Esophagus squamous epithelium (tissue), 5 donors: ENCODE measurements around the gene RNF151. TPM values are rescaled to one million over a fixed set of nuclear protein-coding genes. Genes with fewer than 3 reads are reported as not detected.

Experiments
- DNase-seq: peaks from one replicate; lab custom pipeline; 2025; lab: John Stamatoyannopoulos, UW
- H3K27ac ChIP-seq, 4 donors: fragments of 200-600 bp; sonication (generic); one replicate each; pipeline ENCODE4 v1.5.1; 2016 to 2019; ENCODE audit warnings: mild to moderate bottlenecking in 1 of 4
- H3K27me3 ChIP-seq, 4 donors: fragments of 200-600 bp; sonication (generic); 1 replicate in 3 of 4; 2 replicates in 1 of 4; pipeline versions ENCODE4 v1.5.1 to v1.6.0; 2017 to 2021; ENCODE audit warnings: antibody characterized with exemption in 1 of 4
- H3K36me3 ChIP-seq, 3 donors: fragments of 200-600 bp; sonication (generic); one replicate each; pipeline ENCODE4 v1.5.1; 2016 to 2019
- H3K4me1 ChIP-seq, 3 donors: fragments of 200-600 bp; sonication (generic); one replicate each; pipeline ENCODE4 v1.5.1; 2017 to 2019
- H3K4me3 ChIP-seq, 4 donors: fragments of 200-600 bp; sonication (generic); 1 replicate in 3 of 4; 2 replicates in 1 of 4; pipeline ENCODE4 v1.5.1; 2016 to 2019; ENCODE audit warnings: mild to moderate bottlenecking in 2 of 4, moderate library complexity in 1 of 4
- H3K9me3 ChIP-seq, 3 donors: fragments of 200-600 bp; sonication (generic); one replicate each; pipeline ENCODE4 v1.5.1; 2016 to 2019
- CTCF ChIP-seq, 6 experiments: fragments of 450-650 bp in 4 of 6; fragments of 200-600 bp in 2 of 6; sonication (generic) in 2 of 6; IDR thresholded peaks; one replicate each; pipeline ENCODE4 v1.5.1; 2016 to 2019; ENCODE audit warnings: antibody characterized with exemption in 6 of 6, mild to moderate bottlenecking in 4 of 6, moderate library complexity in 4 of 6
- POLR2A ChIP-seq, 4 donors: fragments of 450-650 bp; IDR thresholded peaks; one replicate each; pipeline ENCODE4 v1.6.1; 2017; ENCODE audit warnings: antibody characterized with exemption in 4 of 4, mild to moderate bottlenecking in 4 of 4, moderate library complexity in 3 of 4
- WGBS, 2 donors: methylation state at CpG; one replicate each; pipeline ENCODE4 v1.1.5; 2018; 5-methylcytosine and 5-hydroxymethylcytosine counted together
- intact Hi-C: fragments of 100-400 bp; cut with DNase I; formaldehyde crosslinking; loops from one replicate; pipeline ENCODE4 v1.15.0; 2022
- total RNA-seq, 4 donors: library from RNA; depleted of rRNA; stranded (reverse); fragments of >200 nt; gene quantifications; one replicate each; pipeline ENCODE4 v1.1.0, GENCODE V29; 2016
- donor health status: DM: yes; HTN: yes; CAD: no.

Gene RNF151
- total RNA-seq, 4 donors from 2014 or later = not detected

- intact Hi-C loops = no loop called here
- Histone ChIP-seq H3K9me3 (no peaks in the 10 kb centered on the region), H3K4me3 (peak within 1 kb of the TSS in 3 of 4 donors; percentile 36 to 50 (median 50)), H3K36me3 (peaks cover 21 to 35% (median 24%) of the 10 kb centered on the region in 3 donors), H3K27me3 (peaks cover 0 to 72% (median 13%) of the 10 kb centered on the region in 4 donors), H3K4me1 (peaks cover 41 to 91% (median 43%) of the 10 kb centered on the region in 3 donors), H3K27ac (peak within 1 kb of the TSS in 2 of 4 donors; percentile 30 to 82)
- 24 to 33% methylated on average over 2 to 5 of the region's 6 CpGs for WGBS, 2 donors
- DNase-seq = no peak
- TF ChIP-seq POLR2A (IDR thresholded peaks at IDR 0.05) (no peak), CTCF (IDR thresholded peaks at IDR 0.05) (no peak)
Measured at GRCh38 chr16:1981398-1981836, 14.8 kb downstream of the RNF151 start, which contains the start of gene NOXO1. TSS of gene NOXO1 (minus strand) at chr16:1981469. CDS start at chr16:1981179, 290 bp downstream.

GRCh38 chr16:1982013-1982433, 15.4 kb downstream of the RNF151 start:
- H3K4me1 ChIP-seq = peaks cover 41 to 91% (median 43%) of the 10 kb centered on the region in 3 donors
- H3K36me3 ChIP-seq = peaks cover 15 to 35% (median 18%) of the 10 kb centered on the region in 3 donors
- H3K27ac ChIP-seq = peak overlapping the region in 1 of 4 donors; percentile 30
- no peaks in the 10 kb centered on the region for H3K9me3 ChIP-seq
- DNase-seq = no peak
- no peak overlapping the region for H3K4me3 ChIP-seq
- H3K27me3 ChIP-seq = peaks cover 0 to 66% (median 13%) of the 10 kb centered on the region in 4 donors
- intact Hi-C loops = no loop called here
- TF ChIP-seq CTCF (IDR thresholded peaks at IDR 0.05) = no peak
- no peak for TF ChIP-seq POLR2A (IDR thresholded peaks at IDR 0.05)
- WGBS, 2 donors = 34 to 50% methylated on average over 2 of the region's 5 CpGs

- H3K27ac ChIP-seq = peak overlapping the region in 3 of 4 donors; percentile 67 to 87 (median 84)
- intact Hi-C loops = no loop called here
- TF ChIP-seq POLR2A (IDR thresholded peaks at IDR 0.05) = no peak
- no peaks in the 10 kb centered on the region for H3K9me3 ChIP-seq
- peaks cover 40 to 81% (median 43%) of the 10 kb centered on the region in 3 donors for H3K4me1 ChIP-seq
- peak overlapping the region; percentile 66 to 86 (median 84) for H3K4me3 ChIP-seq
- 30 to 31% methylated on average over 12 to 18 of the region's 19 CpGs for WGBS, 2 donors
- peaks cover 5 to 28% (median 7%) of the 10 kb centered on the region in 3 donors for H3K36me3 ChIP-seq
- DNase-seq = no peak
- H3K27me3 ChIP-seq = peaks cover 0 to 65% (median 13%) of the 10 kb centered on the region in 4 donors
Measured at GRCh38 chr16:1982991-1983543, 16.4 kb downstream of the RNF151 start.

GRCh38 chr16:1983544-1984346, 17.1 kb downstream of the RNF151 start, which contains the start of gene GFER:
TSS of gene GFER (plus strand) at chr16:1984193. CDS start at chr16:1984219, 26 bp downstream.
- 3% methylated on average over 15 of the region's 109 CpGs; no CpG with 5 or more reads in 1 of the 2 donors for WGBS, 2 donors
- peak in 2 of 4 donors; percentile 54 to 75 for TF ChIP-seq POLR2A (IDR thresholded peaks at IDR 0.05)
- TF ChIP-seq CTCF (IDR thresholded peaks at IDR 0.05) = peak in 1 of 6 experiments; percentile 9
- peak within 1 kb of the TSS; percentile 66 to 86 (median 84) for H3K4me3 ChIP-seq
- H3K36me3 ChIP-seq = peaks cover under 1 to 21% (median 3%) of the 10 kb centered on the region in 3 donors
- intact Hi-C loops = no loop called here
- DNase-seq = no peak
- peaks cover 34 to 78% (median 38%) of the 10 kb centered on the region in 3 donors for H3K4me1 ChIP-seq
- H3K27ac ChIP-seq = peak within 1 kb of the TSS; percentile 64 to 87 (median 76)
- peaks cover 0 to 65% (median 13%) of the 10 kb centered on the region in 4 donors for H3K27me3 ChIP-seq
- H3K9me3 ChIP-seq = no peaks in the 10 kb centered on the region
